ENCODE results near the gene ATXN1.

ATXN1 gene

DNA sequence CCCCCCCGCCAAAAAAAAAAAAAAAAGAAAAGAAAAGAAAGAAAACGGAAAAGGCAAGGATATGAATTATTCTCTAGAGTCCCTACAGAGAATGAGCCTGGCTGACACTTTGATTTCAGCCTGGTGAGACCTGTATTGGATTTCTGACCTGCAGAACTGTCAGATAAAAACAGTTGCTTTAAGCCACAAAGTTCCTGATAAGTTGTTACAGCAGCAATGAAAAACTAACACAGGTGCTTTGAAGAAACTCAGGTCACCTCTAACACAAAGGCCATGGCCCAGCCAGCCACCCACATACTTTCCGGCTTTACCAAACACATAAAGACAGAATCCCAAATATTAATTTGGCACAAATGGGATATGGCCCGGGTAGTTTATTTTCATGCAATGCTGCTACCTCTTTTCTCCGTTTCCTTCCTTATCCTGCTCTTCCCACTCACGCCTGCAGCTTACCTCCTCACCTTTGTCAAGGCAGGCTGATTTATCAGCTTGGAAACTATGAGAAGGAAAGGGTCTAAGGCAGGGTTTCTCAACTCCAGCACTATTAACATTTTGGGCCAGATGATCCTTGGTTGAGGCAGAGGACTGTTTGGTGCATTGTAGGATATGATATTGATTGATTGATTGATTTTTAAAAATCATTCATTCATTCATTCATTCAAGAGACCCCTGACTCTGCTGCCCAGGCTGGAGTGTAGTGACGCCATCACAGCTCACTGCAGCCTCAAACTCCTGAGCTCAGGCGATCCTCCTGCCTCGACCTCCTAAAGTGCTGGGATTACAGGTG is 88.1 kb downstream of the ATXN1 start:
- TF ChIP-seq, protein P1, sequence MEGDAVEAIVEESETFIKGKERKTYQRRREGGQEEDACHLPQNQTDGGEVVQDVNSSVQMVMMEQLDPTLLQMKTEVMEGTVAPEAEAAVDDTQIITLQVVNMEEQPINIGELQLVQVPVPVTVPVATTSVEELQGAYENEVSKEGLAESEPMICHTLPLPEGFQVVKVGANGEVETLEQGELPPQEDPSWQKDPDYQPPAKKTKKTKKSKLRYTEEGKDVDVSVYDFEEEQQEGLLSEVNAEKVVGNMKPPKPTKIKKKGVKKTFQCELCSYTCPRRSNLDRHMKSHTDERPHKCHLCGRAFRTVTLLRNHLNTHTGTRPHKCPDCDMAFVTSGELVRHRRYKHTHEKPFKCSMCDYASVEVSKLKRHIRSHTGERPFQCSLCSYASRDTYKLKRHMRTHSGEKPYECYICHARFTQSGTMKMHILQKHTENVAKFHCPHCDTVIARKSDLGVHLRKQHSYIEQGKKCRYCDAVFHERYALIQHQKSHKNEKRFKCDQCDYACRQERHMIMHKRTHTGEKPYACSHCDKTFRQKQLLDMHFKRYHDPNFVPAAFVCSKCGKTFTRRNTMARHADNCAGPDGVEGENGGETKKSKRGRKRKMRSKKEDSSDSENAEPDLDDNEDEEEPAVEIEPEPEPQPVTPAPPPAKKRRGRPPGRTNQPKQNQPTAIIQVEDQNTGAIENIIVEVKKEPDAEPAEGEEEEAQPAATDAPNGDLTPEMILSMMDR (IDR thresholded peaks at IDR 0.05; ENCODE audit: borderline replicate concordance, insufficient read depth, low read depth, low read length): no peak
- H3K4me3 ChIP-seq (ENCODE audit: low read depth, low read length): no peak overlapping the region

GRCh38 chr6:16671302-16672289 is 89.7 kb downstream of the ATXN1 start:
- no peak overlapping the region for H3K4me3 ChIP-seq (ENCODE audit: low read depth, low read length)
- TF ChIP-seq, protein P1 (IDR thresholded peaks at IDR 0.05; ENCODE audit: borderline replicate concordance, insufficient read depth, low read depth, low read length): no peak

DNA sequence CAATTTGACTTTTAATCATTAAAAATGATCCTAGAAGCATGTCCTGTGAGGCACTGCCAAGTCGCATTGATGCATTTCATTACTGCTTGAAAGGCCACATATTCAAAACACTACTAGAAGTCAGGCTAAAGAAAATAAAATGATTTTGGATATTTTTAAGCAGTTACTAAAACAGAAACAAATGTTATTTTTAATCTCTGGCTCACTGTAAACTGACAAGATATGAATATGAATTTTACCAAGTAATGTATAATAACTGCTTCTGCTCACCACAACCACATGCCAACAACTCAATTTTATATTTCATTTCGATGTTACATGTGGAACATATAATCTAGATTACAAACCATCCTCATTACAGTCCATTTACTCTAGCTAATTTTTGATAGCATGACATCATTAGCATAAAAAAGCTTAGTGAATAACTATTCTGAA is 90.6 kb downstream of the ATXN1 start:
- H3K4me3 ChIP-seq (ENCODE audit: low read depth, low read length): no peak overlapping the region
- TF ChIP-seq, protein P1 (IDR thresholded peaks at IDR 0.05; ENCODE audit: borderline replicate concordance, insufficient read depth, low read depth, low read length): no peak

GRCh38 chr6:16670183-16670582 is 91.1 kb downstream of the ATXN1 start:
- TF ChIP-seq, protein P1 (IDR thresholded peaks at IDR 0.05; ENCODE audit: borderline replicate concordance, insufficient read depth, low read depth, low read length): no peak

GRCh38 chr6:16669227-16669626 is 92.0 kb downstream of the ATXN1 start:
- TF ChIP-seq, protein P1 (IDR thresholded peaks at IDR 0.05; ENCODE audit: borderline replicate concordance, insufficient read depth, low read depth, low read length): no peak
- H3K4me3 ChIP-seq (ENCODE audit: low read depth, low read length): no peak overlapping the region

More at GRCh38 chr6:16670183-16670582, 91.1 kb downstream of the ATXN1 start:
- no peak overlapping the region for H3K4me3 ChIP-seq (ENCODE audit: low read depth, low read length)

DNA sequence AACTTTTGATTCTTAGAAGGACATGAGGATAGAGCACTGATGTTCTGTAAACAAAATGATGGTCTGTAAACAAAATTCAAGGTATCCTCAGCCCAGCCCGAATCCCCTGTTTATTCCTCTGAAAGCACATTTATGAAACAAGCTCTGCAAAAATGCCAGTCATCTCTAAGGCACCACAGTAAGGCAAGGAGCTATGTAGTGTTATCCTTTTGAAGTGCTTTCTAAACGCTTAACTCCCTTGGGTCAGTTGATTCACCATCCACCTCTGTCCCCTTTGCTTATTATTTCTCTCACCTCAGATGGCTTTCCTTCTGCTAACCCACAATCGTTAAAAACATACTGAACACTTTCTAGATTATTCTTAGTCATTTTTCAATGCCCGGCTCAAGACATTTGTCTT is 93.8 kb downstream of the ATXN1 start:
- no peak overlapping the region for H3K4me3 ChIP-seq (ENCODE audit: low read depth, low read length)
- TF ChIP-seq, protein P1 (IDR thresholded peaks at IDR 0.05; ENCODE audit: borderline replicate concordance, insufficient read depth, low read depth, low read length): no peak

All from GM12875 (cell line).